Hematopoietic multipotent progenitor cell (in vitro differentiated cells): ENCODE measurements around the gene CERK. TPM values are rescaled to one million over a fixed set of nuclear protein-coding genes. Genes with fewer than 3 reads are reported as not detected.
A peak's percentile ranks its signal among the peaks of the same experiment; 100 is the strongest.
"Not testable (repeated sequence)": the region's sequence is repeated elsewhere in the genome, so short reads cannot be mapped to it uniquely, and the experiment has no call there.

Experiments used
- DNase-seq, 3 donors: peaks; one replicate each; pipeline ENCODE4 v3.0.0-alpha.2; 2011 to 2015; ENCODE audit warnings: low read depth in 2 of 3, low spot score in 2 of 3
- total RNA-seq: library from RNA; depleted of rRNA; stranded (reverse); fragments of >200 nt; gene quantifications from one replicate; pipeline ENCODE4 v1.2.3, GENCODE V29; 2012

CERK gene
- 56.0 TPM for total RNA-seq

- DNase-seq = peak in 2 of 3 donors; percentile 59 to 72
Measured at GRCh38 chr22:46737976-46738646, at the start of gene CERK. Gene CERK (minus strand): TSS chr22:46738252. CDS start chr22:46738148, 104 bp downstream.

GRCh38 chr22:46783721-46784120, 45.7 kb upstream of the CERK start:
- no peak for DNase-seq

- DNase-seq = not testable (repeated sequence)
Measured at GRCh38 chr22:46782200-46782599, 44.1 kb upstream of the CERK start.

GRCh38 chr22:46781291-46781690, 43.2 kb upstream of the CERK start:
- no peak for DNase-seq

- DNase-seq = no peak
Measured at GRCh38 chr22:46780453-46780852, 42.4 kb upstream of the CERK start.

- DNase-seq = no peak
Measured at GRCh38 chr22:46779651-46780050, 41.6 kb upstream of the CERK start.

- DNase-seq = no peak
Measured at GRCh38 chr22:46779023-46779422, 41.0 kb upstream of the CERK start.

GRCh38 chr22:46777609-46777970, 39.5 kb upstream of the CERK start:
- peak in 2 of 3 donors; percentile 66 to 78 for DNase-seq

- no peak for DNase-seq
Measured at GRCh38 chr22:46776876-46777608, 39.0 kb upstream of the CERK start.

GRCh38 chr22:46775850-46776826, 38.1 kb upstream of the CERK start:
- no peak for DNase-seq

- no peak for DNase-seq
Measured at GRCh38 chr22:46774980-46775849, 37.2 kb upstream of the CERK start.

- DNase-seq = peak in 2 of 3 donors; percentile 32 to 38
Measured at GRCh38 chr22:46774253-46774979, 36.4 kb upstream of the CERK start.

- DNase-seq = no peak
Measured at GRCh38 chr22:46773076-46773475, 35.0 kb upstream of the CERK start.

- DNase-seq = peak in 2 of 3 donors; percentile 22 to 25
Measured at GRCh38 chr22:46770726-46771125, 32.7 kb upstream of the CERK start.

- no peak for DNase-seq
Measured at GRCh38 chr22:46770151-46770641, 32.1 kb upstream of the CERK start.

- DNase-seq = no peak
Measured at GRCh38 chr22:46769706-46770105, 31.7 kb upstream of the CERK start.

- no peak for DNase-seq
Measured at GRCh38 chr22:46769191-46769675, 31.2 kb upstream of the CERK start.

GRCh38 chr22:46767249-46767985, 29.4 kb upstream of the CERK start:
- DNase-seq = no peak
